T-helper 2 cell treated with Interferon-gamma antibody and Interleukin-4, amounts not matched to agents 5 μg/mL and 100 μg/mL, for 36 hours (primary cell): ENCODE data around the gene PSEN2.

Experiments
- DNase-seq: peaks from one replicate; pipeline ENCODE4 v3.0.0; 2021; ENCODE audit warnings: low spot score
- H3K27ac Mint-ChIP-seq: one replicate; pipeline ENCODE4 v1.8.0; 2021; ENCODE audit warnings: mild to moderate bottlenecking, mixed read lengths
- H3K27me3 Mint-ChIP-seq: one replicate; pipeline ENCODE4 v1.8.0; 2021; ENCODE audit warnings: low read depth, mixed read lengths
- H3K36me3 Mint-ChIP-seq: one replicate; pipeline ENCODE4 v1.8.0; 2021; ENCODE audit warnings: low read depth, mixed read lengths
- H3K4me1 Mint-ChIP-seq: one replicate; pipeline ENCODE4 v1.8.0; 2021; ENCODE audit warnings: low read depth, mixed read lengths
- H3K4me3 Mint-ChIP-seq: one replicate; pipeline ENCODE4 v1.8.0; 2022; ENCODE audit warnings: mild to moderate bottlenecking, moderate library complexity, mixed read lengths
- H3K9me3 Mint-ChIP-seq: one replicate; pipeline ENCODE4 v1.8.0; 2021; ENCODE audit warnings: mixed read lengths

Gene PSEN2

DNA sequence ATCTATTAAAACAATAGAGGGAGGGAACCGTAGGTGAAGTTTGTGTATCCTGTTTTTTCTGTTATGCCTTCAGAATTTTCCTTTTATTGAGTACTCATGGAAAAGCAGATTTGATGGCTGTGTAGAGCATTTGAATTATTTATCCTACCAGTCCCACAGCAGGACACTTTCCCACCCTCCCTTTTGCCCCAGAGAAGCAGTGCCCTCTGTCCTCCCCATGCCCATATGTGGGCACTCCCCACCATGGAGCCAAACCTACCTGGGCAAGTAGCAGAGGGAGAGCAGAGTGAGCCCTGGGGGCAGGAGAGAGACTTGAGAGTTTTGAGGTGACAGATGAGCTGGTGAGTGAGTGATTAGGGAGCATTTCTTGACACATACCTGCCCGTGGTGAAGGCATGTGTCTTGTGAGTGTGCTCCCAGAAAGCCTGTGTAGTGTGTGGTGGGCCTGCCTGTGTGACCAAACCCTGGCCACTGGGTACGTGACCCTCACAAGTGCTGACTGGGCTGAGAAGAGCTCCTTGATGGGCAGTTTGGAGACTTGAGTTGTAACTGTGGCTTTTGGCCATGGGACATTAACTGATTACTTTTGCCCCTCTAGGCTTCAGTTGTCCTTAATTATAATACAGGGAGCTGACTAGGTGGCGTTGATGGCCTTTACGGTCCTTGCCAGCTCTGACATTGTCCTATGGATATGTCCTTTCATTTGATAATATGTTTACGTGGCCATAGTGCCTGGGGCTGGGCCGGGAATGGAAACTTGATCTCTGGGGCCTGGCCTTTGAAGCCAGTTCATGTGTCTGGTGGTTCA is 3.6 kb downstream of the PSEN2 start:
- no peak overlapping the region for H3K27ac Mint-ChIP-seq
- no peaks in the 10 kb centered on the region for H3K9me3 Mint-ChIP-seq
- H3K27me3 Mint-ChIP-seq, result peaks cover 4% of the 10 kb centered on the region
- H3K36me3 Mint-ChIP-seq, result peaks cover 3% of the 10 kb centered on the region
- no peak overlapping the region for H3K4me3 Mint-ChIP-seq
- H3K4me1 Mint-ChIP-seq, result peaks cover 16% of the 10 kb centered on the region
- DNase-seq, result no peak

DNA sequence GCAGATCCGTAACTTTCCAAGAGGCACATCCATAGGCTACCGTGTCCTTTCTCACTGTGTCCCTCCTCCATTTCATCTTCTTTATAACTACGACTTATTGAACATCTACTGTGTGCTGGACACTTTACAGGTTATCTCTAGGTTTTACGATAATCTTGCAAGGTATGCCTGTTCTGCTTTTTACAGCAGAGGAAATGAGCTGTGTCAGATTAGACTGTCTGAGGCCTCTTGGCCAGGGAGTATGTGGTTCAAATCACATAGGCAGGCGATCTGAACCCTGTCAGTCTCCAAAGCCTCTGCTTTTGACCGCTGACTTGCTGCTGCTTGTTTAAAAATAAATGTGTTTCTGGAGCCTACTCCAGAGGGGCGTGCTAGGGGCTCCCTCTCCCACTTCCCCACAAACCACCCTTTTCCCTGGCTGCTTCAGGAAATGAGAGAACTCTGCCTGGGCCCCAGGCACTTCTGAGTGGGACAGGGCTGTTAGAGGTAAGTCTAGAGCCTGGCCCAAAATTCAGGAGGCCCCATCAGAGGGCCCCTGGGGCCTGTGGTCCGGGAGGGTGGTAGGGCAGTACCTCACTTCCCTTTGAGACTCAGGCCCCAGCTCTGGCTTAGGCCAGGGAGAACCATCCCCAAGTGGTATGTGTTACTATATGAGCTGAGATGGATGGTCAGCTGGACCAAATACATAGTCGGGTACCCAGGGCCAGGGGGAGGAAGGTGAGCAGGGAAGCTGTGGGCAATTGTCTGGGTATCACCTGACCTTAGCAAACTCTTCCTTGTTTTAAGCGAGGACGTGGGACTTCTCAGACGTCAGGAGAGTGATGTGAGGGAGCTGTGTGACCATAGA is 4.4 kb downstream of the PSEN2 start:
- Mint-ChIP-seq H3K9me3 (no peaks in the 10 kb centered on the region), H3K4me1 (peaks cover 12% of the 10 kb centered on the region), H3K27me3 (no peaks in the 10 kb centered on the region), H3K4me3 (no peak overlapping the region), H3K27ac (peak overlapping the region; percentile 31), H3K36me3 (peaks cover 3% of the 10 kb centered on the region)
- no peak for DNase-seq

DNA sequence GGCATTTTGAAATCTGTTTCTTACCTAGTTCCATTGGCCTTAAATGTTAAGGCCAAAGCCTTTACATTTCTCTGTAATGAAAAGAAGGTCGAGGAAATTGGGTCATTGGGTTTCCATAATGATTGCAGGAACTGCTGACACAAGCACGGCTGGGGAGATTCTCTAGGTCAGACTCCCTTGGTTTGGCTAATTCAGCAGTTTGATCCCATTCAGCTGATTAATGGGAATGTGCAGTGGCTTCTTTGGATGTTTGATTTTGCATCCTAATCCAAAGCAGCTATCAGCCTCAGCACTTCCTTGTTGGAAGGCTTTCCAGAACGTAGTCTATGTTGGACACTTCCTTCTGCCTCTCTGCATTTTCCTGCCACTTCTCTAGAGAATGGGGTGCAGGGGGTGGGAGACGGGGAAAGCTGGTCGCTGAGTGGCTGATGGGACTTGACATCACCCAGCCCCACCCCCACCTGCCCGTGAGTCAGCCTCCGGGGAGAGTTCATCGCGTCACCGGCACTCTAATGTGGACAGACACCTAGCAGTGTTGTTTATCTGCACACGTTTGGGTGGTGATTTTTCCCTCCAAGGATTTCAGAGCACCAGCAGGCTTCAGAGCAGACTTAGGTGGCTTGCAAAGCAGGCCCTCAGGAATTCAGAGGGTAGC is 5.4 kb downstream of the PSEN2 start:
- Mint-ChIP-seq H3K9me3 (no peaks in the 10 kb centered on the region), H3K27ac (no peak overlapping the region), H3K36me3 (peaks cover 3% of the 10 kb centered on the region), H3K4me3 (no peak overlapping the region), H3K27me3 (no peaks in the 10 kb centered on the region), H3K4me1 (peaks cover 6% of the 10 kb centered on the region)
- DNase-seq, result no peak

DNA sequence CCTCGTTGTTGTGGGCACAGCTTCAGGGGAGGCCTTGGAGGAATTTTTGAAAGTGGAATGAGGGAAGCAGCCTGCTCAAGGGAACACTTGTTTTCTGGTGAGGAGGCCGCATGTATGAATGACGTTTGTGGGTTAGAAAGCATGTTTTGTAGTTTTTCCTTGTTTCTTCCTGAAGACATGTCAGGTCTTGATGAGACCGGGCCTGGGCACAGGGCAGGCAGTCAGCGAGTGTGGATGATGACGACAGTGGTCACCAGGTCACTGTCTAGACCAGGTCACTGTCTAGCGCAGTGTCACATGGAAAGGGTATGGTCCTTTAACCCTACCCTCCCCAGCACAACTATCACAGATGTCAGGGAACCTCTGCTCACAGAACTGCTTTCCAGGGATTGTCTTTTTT is 7.3 kb downstream of the PSEN2 start:
- Mint-ChIP-seq H3K27me3 (no peaks in the 10 kb centered on the region), H3K4me1 (peaks cover 20% of the 10 kb centered on the region), H3K9me3 (no peaks in the 10 kb centered on the region), H3K4me3 (no peak overlapping the region), H3K36me3 (peaks cover 8% of the 10 kb centered on the region), H3K27ac (no peak overlapping the region)
- DNase-seq, result no peak

DNA sequence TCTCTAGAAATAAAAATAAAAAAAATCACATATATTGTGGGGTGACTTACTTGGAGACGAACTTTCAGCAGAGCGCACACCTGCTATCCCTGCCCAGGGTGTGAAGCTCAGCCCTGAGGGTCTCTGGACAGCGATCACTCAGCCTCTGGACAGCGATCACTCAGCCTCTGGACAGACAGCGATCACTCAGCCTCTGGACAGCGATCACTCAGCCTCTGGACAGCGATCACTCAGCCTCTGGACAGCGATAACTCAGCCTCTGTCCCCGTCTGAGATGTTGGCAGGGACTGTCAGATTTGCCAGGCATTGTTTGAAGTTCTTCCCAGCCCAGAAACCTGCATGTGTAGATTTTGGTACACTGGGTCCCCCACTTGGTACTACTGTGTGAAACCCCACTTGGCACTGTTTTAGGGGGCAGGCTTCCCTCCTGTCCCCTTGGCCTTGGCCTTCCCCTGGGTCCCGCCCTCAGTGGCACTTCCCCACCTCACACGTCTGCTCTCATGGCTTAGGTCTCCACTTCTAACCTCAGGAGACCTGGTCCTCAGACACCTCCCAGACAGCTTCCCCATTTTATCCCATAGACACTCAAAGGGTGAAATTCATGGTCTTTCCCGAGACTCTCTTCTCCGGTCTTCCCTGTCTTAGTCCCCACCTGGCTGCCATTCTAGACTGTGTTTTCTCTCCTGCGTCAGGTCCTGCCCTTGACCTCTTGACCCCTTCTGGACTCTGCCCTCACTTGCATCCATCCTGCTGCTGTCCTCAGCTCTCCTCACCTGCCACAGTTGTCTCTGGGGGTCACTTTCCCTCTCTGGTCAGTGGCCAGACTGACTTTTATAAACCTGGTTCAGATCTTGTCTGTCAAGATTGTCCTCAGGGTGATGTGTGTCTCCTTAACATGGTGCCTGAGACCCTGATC is 10.2 kb downstream of the PSEN2 start:
- no peaks in the 10 kb centered on the region for H3K27me3 Mint-ChIP-seq
- peaks cover 10% of the 10 kb centered on the region for H3K36me3 Mint-ChIP-seq
- peak overlapping the region; percentile 1 for H3K27ac Mint-ChIP-seq
- DNase-seq, result no peak
- no peaks in the 10 kb centered on the region for H3K9me3 Mint-ChIP-seq
- peaks cover 43% of the 10 kb centered on the region for H3K4me1 Mint-ChIP-seq
- H3K4me3 Mint-ChIP-seq, result no peak overlapping the region

DNA sequence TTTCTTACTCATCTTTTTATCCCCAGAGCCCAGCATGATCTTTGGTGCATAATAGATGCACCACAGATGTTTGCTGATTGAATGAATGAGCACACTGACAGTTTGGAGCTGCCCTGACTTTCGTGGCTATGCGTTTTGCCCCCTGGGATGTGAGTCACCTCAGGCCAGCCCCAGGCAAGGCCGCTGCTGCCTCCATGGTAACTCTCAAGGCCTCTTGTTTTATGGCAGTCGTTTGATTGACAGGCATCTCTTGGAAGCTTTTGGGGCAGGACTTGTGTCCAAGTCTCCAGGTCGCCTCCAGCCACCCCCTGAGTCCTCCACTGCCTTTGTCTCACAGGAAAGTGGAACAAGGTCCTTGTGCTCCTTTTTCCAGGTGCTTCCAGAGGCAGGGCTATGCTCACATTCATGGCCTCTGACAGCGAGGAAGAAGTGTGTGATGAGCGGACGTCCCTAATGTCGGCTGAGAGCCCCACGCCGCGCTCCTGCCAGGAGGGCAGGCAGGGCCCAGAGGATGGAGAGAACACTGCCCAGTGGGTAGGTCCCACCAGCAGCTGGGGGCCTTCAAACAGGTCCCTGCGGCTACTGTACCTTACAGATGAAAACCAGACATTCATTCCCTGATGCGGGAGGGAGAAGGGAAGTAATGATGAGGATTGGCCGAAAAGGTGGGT is 11.2 kb downstream of the PSEN2 start:
- no peaks in the 10 kb centered on the region for H3K9me3 Mint-ChIP-seq
- peaks cover 11% of the 10 kb centered on the region for H3K36me3 Mint-ChIP-seq
- H3K27ac Mint-ChIP-seq, result peak overlapping the region; percentile 95
- H3K4me1 Mint-ChIP-seq, result peaks cover 52% of the 10 kb centered on the region
- no peak for DNase-seq
- peak overlapping the region; percentile 72 for H3K4me3 Mint-ChIP-seq
- H3K27me3 Mint-ChIP-seq, result no peaks in the 10 kb centered on the region

DNA sequence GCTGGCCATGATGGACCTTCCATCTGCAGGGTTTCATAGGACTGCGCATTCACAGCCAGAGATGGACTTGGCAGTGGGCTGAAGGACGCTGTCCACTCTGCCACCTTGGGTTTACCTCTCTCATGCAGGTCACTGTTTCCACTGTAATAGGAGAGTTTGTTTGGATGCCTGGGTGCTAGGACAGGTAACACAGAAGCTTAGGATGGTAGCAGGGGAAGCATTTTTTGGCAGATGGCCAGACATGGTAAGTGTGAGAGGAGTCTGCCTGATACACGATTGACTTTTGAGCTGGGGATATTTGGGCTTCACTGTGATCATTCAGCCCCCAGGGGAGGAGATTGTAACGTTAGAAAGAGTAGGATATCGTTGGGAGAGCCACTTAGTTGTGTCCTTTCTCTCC is 11.8 kb downstream of the PSEN2 start:
- Mint-ChIP-seq H3K27me3 (no peaks in the 10 kb centered on the region), H3K4me3 (peak overlapping the region; percentile 72), H3K27ac (peak overlapping the region; percentile 95), H3K9me3 (no peaks in the 10 kb centered on the region), H3K4me1 (peaks cover 52% of the 10 kb centered on the region), H3K36me3 (peaks cover 11% of the 10 kb centered on the region)
- DNase-seq, result no peak

DNA sequence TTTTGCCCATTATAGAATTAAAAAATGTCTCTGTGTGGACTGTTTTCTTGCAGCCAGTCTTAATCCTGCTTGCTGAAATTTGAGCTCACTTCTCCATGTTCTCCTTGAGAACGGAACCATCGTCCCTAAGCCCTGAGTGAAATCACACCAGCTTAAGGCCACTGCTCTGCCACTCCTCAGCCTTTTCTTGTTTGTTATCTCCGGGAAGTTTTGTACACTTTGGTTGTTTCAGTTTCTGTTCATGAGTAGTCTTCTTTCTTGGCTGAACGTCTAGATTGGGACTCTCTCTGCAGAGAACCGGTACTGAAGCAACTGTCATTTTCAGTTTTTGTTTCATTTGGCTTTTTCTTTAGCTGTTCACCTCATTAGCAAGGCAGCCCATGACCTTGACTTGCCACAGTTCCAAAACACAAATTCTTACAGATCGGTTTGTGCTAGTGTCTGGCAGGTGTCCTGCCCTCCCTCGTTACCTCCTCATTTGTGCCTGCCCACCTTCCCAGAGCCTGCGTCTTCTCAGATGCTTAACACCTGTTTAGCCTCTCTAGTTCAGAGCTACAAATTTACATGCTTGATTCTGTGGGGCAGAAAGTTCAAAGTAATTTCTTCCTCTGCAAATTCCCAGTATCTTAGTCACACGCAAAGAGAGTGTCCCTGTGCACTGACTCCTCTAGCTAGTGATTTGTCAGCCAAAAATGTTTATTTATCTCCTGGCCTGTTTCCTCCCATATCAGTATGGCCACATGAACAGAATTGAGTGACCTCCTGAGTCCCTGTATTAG is 12.4 kb downstream of the PSEN2 start:
- peak overlapping the region; percentile 72 for H3K4me3 Mint-ChIP-seq
- H3K4me1 Mint-ChIP-seq, result peaks cover 52% of the 10 kb centered on the region
- peak overlapping the region; percentile 95 for H3K27ac Mint-ChIP-seq
- no peaks in the 10 kb centered on the region for H3K9me3 Mint-ChIP-seq
- peaks cover 11% of the 10 kb centered on the region for H3K36me3 Mint-ChIP-seq
- H3K27me3 Mint-ChIP-seq, result no peaks in the 10 kb centered on the region
- DNase-seq, result peak; percentile 49

DNA sequence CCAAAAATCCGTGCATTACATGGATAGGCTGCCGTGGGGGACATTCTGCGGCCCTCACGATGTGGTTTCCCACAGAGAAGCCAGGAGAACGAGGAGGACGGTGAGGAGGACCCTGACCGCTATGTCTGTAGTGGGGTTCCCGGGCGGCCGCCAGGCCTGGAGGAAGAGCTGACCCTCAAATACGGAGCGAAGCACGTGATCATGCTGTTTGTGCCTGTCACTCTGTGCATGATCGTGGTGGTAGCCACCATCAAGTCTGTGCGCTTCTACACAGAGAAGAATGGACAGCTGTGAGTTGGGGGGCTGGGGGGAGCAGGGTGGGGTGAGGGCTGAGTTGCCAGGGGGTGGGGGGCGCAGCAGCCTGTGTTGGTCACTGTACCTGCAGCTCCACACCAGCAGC is 13.2 kb downstream of the PSEN2 start:
- Mint-ChIP-seq H3K27me3 (no peaks in the 10 kb centered on the region), H3K4me3 (peak overlapping the region; percentile 72), H3K4me1 (peaks cover 52% of the 10 kb centered on the region), H3K36me3 (peaks cover 11% of the 10 kb centered on the region), H3K9me3 (no peaks in the 10 kb centered on the region), H3K27ac (peak overlapping the region; percentile 95)
- DNase-seq, result no peak

DNA sequence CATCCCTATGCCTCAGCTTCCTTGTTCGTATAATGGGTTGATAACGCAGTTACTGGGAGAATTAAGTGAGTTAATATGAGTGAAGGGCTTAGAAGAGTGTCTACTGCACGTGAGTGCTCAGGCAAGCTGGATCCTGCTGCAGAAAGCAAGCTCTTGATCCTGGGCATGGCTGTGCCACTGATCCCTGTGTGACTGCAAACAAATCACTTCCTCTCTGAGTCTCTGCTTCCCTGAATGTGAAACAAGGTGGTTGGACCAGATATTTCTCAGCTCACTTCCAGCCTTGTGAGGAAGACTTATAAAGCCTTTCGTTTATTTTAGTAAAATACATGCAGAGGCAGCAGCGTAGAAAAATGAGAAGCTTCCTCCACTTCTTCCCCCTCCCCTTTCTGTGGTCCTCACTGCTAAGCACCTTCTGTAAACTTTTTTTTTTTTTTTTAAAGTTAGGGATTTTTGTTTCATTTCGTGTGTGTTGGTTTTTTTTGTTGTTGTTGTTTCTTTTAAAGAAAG is 13.8 kb downstream of the PSEN2 start:
- no peak for DNase-seq
- Mint-ChIP-seq H3K4me1 (peaks cover 52% of the 10 kb centered on the region), H3K9me3 (no peaks in the 10 kb centered on the region), H3K27ac (peak overlapping the region; percentile 95), H3K4me3 (peak overlapping the region; percentile 59), H3K36me3 (peaks cover 11% of the 10 kb centered on the region), H3K27me3 (no peaks in the 10 kb centered on the region)

DNA sequence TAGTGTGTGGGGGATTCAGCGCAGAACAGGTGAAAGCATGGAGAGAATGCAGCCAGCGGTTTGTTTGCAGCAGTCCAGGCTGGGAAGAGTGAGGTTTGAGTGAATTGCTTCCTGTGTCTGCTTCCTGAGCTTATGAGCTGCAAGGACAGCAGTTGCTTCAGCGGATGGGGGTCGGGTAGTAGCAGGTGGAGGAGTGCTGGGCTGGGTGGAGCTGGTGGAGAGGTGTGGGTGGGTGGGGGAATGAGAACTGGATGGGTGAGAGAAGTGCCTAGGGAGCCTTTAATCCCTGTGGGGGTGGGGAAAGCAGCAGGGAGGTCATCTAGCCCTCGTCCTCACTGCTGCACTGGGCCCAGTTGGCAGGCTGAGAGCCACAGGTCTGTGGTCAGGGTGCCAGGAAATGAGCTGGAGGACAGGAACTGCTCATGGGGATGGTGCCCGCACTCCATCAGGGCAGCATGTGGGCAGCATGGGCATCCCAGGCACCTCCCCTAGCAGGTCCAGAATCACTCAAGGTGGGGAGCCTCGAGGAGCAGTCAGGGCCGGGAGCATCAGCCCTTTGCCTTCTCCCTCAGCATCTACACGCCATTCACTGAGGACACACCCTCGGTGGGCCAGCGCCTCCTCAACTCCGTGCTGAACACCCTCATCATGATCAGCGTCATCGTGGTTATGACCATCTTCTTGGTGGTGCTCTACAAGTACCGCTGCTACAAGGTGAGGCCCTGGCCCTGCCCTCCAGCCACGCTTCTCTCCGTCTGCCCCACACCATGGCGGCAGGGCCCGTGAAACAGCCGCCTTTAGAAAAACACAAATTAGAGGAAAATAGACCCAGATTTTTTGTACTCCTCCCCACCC is 14.8 kb downstream of the PSEN2 start:
- H3K27ac Mint-ChIP-seq, result peak overlapping the region; percentile 95
- H3K4me1 Mint-ChIP-seq, result peaks cover 52% of the 10 kb centered on the region

More for the DNA sequence above, 14.8 kb downstream of the PSEN2 start:
- no peaks in the 10 kb centered on the region for H3K9me3 Mint-ChIP-seq
- H3K27me3 Mint-ChIP-seq, result no peaks in the 10 kb centered on the region
- no peak for DNase-seq
- H3K36me3 Mint-ChIP-seq, result peaks cover 11% of the 10 kb centered on the region
- H3K4me3 Mint-ChIP-seq, result peak overlapping the region; percentile 59
